ENCODE measurements around the gene FUCA1. TPM values are rescaled to one million over a fixed set of nuclear protein-coding genes. Genes with fewer than 3 reads are reported as not detected.

Gene FUCA1
- 23.3 and 23.5 TPM in 2 replicates for polyA plus RNA-seq

GRCh38 chr1:23867895-23868556 lies at the start of gene FUCA1:
TSS of gene FUCA1 (minus strand) at chr1:23868290. CDS start at chr1:23868286, 4 bp downstream.

GRCh38 chr1:23913212-23913880 lies 45.3 kb upstream of the FUCA1 start, which contains the start of gene CNR2:
TSS of gene CNR2 (minus strand) at chr1:23913362. CDS start at chr1:23875617, 37,745 bp downstream.

DNA sequence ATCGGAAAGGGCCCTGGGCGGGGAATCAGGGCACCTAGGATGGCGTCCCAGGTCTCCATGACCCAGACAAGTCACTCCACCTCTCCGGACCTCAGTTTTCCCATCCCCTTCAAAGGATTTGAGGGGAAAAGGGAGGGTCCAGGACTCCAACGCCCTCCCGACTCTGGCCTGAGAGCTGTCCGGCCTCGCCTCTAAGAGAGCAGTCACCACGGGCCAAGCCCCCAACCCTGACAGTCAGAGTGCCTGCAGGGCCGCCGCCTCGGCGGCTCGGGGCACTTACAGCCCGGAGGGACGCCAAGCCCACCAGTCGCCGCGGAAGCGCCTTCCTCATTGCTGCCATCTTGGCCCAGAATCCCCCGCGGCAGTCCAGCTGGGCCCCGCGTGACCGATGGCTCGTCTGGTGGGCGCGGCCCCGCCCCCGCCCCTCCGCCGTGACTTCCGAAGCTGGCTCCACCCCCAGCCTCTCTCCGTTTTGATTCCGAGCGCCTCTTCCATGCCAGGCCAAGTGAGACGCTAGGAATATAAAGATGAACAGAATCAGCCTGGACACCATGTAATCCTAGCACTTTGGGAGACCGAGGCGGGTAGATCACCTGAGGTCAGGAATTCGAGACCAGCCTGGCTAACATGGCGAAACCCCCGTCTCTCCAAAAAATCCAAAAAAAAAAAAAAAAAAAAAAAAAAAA lies 42.9 kb downstream of the FUCA1 start, which contains the start of gene HMGCL:
TSS of gene HMGCL (minus strand) at position 354 of the 686 bp plus-strand sequence. CDS start at position 340, 14 bp downstream.

DNA sequence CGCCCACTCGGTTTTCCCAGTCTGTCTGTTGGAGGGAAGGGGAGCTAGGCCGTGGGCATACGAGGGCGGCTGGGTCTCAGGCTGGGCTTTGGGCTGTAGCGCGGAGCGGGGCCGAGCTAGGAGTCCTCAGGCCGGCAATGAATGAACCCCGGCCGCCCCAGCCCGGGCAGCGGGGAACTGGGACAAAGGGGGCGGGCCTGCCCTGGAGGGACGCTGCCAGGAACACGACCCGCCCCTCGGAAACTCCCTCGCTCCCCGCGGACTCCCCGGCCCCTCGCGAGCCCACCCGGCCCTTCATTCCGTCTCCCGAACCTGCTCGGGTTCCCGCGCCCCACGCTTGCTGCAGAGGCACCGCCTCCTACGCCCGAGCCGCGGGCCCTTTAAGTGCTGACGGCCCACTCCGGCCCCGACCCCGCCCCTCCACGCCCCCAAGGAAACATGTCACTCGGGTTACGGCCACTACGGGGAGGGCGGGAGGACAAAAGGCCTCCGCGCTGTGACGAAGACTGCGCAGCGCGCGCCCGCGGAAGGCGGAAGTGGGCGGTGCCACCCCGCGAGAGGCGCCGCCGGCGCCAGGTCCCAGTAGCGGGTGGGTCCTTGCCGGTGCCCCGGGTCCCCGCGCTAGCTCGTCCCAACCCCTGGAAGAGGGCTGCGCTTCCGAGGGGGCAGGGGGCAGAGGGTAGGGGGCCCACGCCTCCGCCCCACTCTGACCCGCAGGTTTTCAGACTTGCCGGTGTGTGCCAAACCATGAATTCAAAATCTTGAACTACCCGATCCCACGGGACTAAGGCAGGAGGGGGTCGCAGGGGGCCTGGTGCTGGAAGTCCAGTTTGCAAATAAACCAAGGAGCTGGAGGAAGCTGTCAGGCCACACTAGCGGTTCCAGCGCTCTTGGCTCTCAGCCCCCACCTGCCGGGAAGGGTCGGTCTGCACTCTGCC lies 67.4 kb downstream of the FUCA1 start, which contains the start of gene GALE:
TSS of gene GALE (minus strand) at position 355 of the 938 bp plus-strand sequence. CDS start 1,747 bp downstream, outside the sequence.

Other genes starting within 250 kb of the FUCA1 start
- gene RPL11, start 176.5 kb downstream of the FUCA1 start, polyA plus RNA-seq = 466 and 532 TPM in 2 replicates
- gene ELOA, start 124.8 kb downstream of the FUCA1 start, polyA plus RNA-seq = 8.4 and 10.1 TPM in 2 replicates
- gene PITHD1, start 89.9 kb downstream of the FUCA1 start, polyA plus RNA-seq = 96.6 and 127 TPM in 2 replicates
- 2.5 and 3.6 TPM in 2 replicates for gene LYPLA2, start 77.1 kb downstream of the FUCA1 start, polyA plus RNA-seq
- gene GALE, start 67.5 kb downstream of the FUCA1 start, polyA plus RNA-seq = 7.6 and 9.9 TPM in 2 replicates
- 8.6 and 20.7 TPM in 2 replicates for gene HMGCL, start 42.9 kb downstream of the FUCA1 start, polyA plus RNA-seq
- not detected in 2 replicates for gene CNR2, start 45.1 kb upstream of the FUCA1 start, polyA plus RNA-seq
- 85.7 and 101 TPM in 2 replicates for gene PNRC2, start 91.5 kb upstream of the FUCA1 start, polyA plus RNA-seq
- gene SRSF10, start 112.0 kb upstream of the FUCA1 start, polyA plus RNA-seq = 77.6 and 90.2 TPM in 2 replicates
- gene MYOM3, start 243.8 kb upstream of the FUCA1 start, polyA plus RNA-seq = not detected in 2 replicates

Data from Purkinje cell (primary cell).